ENCODE results near the gene ZNF407. TPM values are rescaled to one million over a fixed set of nuclear protein-coding genes. Genes with fewer than 3 reads are reported as not detected.

ZNF407 gene
- total and polyA plus RNA-seq, 2 of the 13 experiments (the other 11 are each of a cell fraction or from before 2014, with no cell fraction given) = 2.3 to 8.7 TPM

GRCh38 chr18:74569401-74569800 is 28.3 kb upstream of the ZNF407 start:
- no TSS peak for BruUV-seq (replicated peaks)
- DNase-seq (ENCODE audit: low spot score) = no peak
- Histone ChIP-seq H3K27me3 (ENCODE audit: control insufficient read depth in 1 of 2, insufficient read depth in 2 of 2, low read length in 2 of 2) (peaks cover 0 to 9% of the 10 kb centered on the region in 2 experiments; a peak in 1 of 5 replicates), H3K4me2 (ENCODE audit: low read depth, low read length) (no peak overlapping the region), H3K9me3 (ENCODE audit: low read length) (peaks cover 11% of the 10 kb centered on the region), H3K9ac (ENCODE audit: insufficient read depth, low read depth, low read length) (no peak overlapping the region), H3K79me2 (ENCODE audit: insufficient read depth, low read length) (no peaks in the 10 kb centered on the region), H3K4me1 (ENCODE audit: insufficient read depth, low read length) (peaks cover 5% of the 10 kb centered on the region; the same call in 1 of the 2 replicates), H3K4me3 (replicated peaks in 1 of 3; ENCODE audit: insufficient read depth in 1 of 3, low read depth in 2 of 3, low read length in 3 of 3) (no peak overlapping the region), H3K27ac (ENCODE audit: extremely low read length, insufficient read depth, low read length) (no peak overlapping the region), H3K36me3 (replicated peaks in 1 of 2; ENCODE audit: control insufficient read depth in 1 of 2, insufficient read depth in 2 of 2, low read length in 2 of 2) (no peaks in the 10 kb centered on the region), H2AFZ (ENCODE audit: low read length) (no peak overlapping the region), H4K20me1 (ENCODE audit: insufficient read depth, low read length) (no peaks in the 10 kb centered on the region)
- FAIRE-seq = no peak
- no peak for ATAC-seq
- ChIA-PET POLR2A (no interaction called here), CTCF (ENCODE audit: low intra/inter-chr PET ratio, low total read pairs) (no interaction called here)
- intact Hi-C loops (cut with micrococcal nuclease; ENCODE audit: unreplicated experiment) = no loop called here
- in situ Hi-C loops (cut with HindIII; ENCODE audit: extremely low pct_ligation_motif_present, low pct_unique_long_range_greater_than_20kb) = no loop called here
- 87% methylated on average over 2 of the region's 4 CpGs for WGBS (ENCODE audit: low lambda C conversion rate)
- TF ChIP-seq ZNF362 (CRISPR knock-in tag; IDR thresholded peaks at IDR 0.05; ENCODE audit: borderline replicate concordance) (no peak), EP300 (IDR thresholded peaks at IDR 0.05; ENCODE audit: low read depth in 2 of 2, low read length in 2 of 2) (no peak), EP300 (CRISPR knock-in tag; IDR thresholded peaks at IDR 0.05; ENCODE audit: borderline replicate concordance) (no peak), MIER2 (CRISPR knock-in tag; IDR thresholded peaks at IDR 0.05) (no peak), ZNF780A (CRISPR knock-in tag; IDR thresholded peaks at IDR 0.05) (no peak), HOMEZ (CRISPR knock-in tag; IDR thresholded peaks at IDR 0.05; ENCODE audit: low read depth) (no peak), ZHX2 (IDR thresholded peaks at IDR 0.05; ENCODE audit: low read depth) (no peak), ZHX2 (CRISPR knock-in tag; IDR thresholded peaks at IDR 0.05; ENCODE audit: borderline replicate concordance) (no peak), ZNF275 (CRISPR knock-in tag; IDR thresholded peaks at IDR 0.05; ENCODE audit: borderline replicate concordance) (no peak), BORCS8-MEF2B (CRISPR knock-in tag; IDR thresholded peaks at IDR 0.05) (no peak), MAZ (IDR thresholded peaks at IDR 0.05; ENCODE audit: borderline replicate concordance, low read depth, low read length) (no peak), MAZ (CRISPR knock-in tag; IDR thresholded peaks at IDR 0.05; ENCODE audit: low read depth) (no peak), ZNF253 (CRISPR knock-in tag; IDR thresholded peaks at IDR 0.05; ENCODE audit: borderline replicate concordance) (no peak), NFATC3 (CRISPR knock-in tag; IDR thresholded peaks at IDR 0.05) (no peak), RBFOX2 (IDR thresholded peaks at IDR 0.05; ENCODE audit: low read depth, low read length) (no peak), ZNF546 (CRISPR knock-in tag; conservative IDR thresholded peaks at IDR 0.05) (no peak)
